Choroid plexus epithelial cell (primary cell): ENCODE measurements around the gene KRTAP5-8.
"Not testable (repeated sequence)": the region's sequence is repeated elsewhere in the genome, so short reads cannot be mapped to it uniquely, and the experiment has no call there.

Experiments
- DNase-seq: peaks from one replicate; pipeline ENCODE4 v3.0.0-alpha.2; 2010; ENCODE audit warnings: low read depth
- H3K4me3 ChIP-seq: 2 replicates; pipeline ENCODE4 v1.5.1; 2011; ENCODE audit warnings: low read depth, mild to moderate bottlenecking, control low read depth, low read length, moderate library complexity
- TF ChIP-seq, protein P1 (sequence below): conservative IDR thresholded peaks from 2 replicates; pipeline ENCODE4 v1.5.1; 2011; ENCODE audit warnings: low read depth, mild to moderate bottlenecking, control low read depth, inconsistent platforms, low read length, moderate library complexity

Gene KRTAP5-8

DNA sequence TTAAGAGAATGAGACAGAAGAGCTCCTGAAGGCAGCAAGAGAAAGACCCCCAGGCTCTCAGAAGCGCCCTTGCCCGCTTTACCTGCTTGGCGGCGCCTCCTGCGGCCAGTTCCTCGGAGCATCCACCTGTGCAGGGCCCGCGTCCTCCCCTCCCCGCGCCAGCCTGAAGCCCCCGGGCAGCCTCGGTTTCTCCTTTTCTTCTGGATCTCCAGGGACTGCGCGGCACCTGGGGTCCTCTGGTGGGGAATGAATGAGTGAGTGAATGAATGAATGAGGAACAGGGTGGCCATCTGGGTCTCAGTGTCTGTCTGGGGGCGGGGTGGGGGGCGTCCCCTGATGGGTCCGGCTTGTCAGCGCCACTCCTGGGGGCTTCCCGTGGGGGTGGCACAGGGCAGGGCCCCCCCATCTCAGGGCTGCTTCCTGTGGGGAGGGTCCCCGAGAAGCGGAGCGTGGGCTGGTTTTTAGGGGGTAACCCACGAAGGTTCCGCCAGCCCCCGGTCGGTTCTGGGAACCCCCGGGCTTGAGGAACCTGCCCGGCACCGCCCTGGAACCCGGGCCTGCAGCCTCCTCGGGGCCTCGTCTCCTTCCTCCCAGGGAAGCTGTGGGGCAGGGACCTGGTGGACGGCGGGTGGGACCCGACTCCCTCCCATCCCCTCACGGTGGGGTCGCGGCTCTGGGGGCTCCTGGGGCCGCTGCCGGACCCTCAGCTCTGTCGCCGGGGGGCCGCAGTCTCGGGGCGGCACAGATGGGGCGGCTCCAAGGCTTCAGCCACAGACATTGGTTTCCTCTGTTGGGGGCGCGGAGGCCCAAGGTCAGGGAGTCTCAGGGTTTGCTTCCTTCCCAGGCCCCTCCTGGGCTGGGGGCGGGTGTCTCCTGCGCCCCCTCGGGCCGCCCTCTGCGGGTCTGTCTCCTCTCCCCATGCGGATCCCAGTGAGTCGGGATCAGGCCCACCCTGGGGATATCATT is 19.0 kb upstream of the KRTAP5-8 start:
- DNase-seq = no peak
- no peak overlapping the region for H3K4me3 ChIP-seq
- TF ChIP-seq, protein P1, sequence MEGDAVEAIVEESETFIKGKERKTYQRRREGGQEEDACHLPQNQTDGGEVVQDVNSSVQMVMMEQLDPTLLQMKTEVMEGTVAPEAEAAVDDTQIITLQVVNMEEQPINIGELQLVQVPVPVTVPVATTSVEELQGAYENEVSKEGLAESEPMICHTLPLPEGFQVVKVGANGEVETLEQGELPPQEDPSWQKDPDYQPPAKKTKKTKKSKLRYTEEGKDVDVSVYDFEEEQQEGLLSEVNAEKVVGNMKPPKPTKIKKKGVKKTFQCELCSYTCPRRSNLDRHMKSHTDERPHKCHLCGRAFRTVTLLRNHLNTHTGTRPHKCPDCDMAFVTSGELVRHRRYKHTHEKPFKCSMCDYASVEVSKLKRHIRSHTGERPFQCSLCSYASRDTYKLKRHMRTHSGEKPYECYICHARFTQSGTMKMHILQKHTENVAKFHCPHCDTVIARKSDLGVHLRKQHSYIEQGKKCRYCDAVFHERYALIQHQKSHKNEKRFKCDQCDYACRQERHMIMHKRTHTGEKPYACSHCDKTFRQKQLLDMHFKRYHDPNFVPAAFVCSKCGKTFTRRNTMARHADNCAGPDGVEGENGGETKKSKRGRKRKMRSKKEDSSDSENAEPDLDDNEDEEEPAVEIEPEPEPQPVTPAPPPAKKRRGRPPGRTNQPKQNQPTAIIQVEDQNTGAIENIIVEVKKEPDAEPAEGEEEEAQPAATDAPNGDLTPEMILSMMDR = no peak

DNA sequence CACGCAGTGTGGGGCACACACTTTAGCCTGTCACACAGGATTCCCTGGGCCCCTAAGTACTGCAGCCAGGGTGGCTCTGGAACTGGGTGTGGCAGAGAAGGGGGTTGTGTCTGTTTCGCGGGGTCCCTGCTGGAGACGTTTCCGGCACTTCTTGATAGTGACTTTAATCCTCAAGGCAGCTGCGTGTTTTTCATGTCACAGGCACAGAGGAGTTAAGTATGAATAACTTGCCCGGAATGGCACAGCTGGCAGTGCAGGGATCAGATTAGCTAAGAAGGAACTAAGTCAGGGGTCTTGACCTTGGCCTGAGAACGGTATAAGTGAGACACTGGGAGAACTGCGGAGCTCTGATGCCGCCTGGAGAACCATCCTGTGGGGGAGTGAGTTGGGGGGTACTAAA is 18.3 kb upstream of the KRTAP5-8 start:
- no peak overlapping the region for H3K4me3 ChIP-seq
- no peak for DNase-seq
- TF ChIP-seq, protein P1 = no peak

DNA sequence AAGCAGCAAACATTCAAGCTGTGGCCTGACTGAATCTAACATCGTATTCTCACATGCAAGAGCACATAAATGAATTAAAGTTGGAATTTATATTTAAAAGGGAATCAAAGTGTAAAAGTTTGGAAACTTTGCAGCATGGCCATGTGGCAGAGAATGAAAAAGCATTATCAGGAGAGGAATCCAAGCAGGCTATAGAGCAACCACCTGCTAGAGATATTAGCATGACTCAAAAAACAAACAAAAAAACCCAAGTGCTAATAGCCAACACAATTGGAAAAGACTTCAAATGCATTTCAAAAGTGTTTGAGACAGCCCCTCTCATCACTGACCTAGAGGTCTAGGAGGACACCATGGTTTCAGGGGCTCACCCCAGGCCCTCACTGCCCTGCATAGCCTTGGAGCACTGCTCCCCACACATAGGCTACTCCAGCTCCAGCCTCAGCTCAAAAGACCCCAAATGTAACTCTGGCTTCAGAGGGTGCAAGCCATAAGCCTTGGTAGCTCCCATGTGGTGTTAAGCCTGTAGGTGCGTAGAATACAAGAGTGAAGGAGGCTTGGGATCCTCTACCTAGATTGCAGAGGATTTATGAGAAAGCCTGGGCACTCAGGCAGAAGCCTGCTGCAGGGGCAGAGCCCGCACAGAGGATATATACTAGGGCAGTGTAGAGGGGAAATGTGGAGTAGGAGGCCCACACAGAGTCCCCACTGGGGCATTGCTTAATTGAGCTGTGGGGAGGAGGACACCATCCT is 12.5 kb upstream of the KRTAP5-8 start:
- H3K4me3 ChIP-seq = no peak overlapping the region
- TF ChIP-seq, protein P1 = no peak
- DNase-seq = no peak

DNA sequence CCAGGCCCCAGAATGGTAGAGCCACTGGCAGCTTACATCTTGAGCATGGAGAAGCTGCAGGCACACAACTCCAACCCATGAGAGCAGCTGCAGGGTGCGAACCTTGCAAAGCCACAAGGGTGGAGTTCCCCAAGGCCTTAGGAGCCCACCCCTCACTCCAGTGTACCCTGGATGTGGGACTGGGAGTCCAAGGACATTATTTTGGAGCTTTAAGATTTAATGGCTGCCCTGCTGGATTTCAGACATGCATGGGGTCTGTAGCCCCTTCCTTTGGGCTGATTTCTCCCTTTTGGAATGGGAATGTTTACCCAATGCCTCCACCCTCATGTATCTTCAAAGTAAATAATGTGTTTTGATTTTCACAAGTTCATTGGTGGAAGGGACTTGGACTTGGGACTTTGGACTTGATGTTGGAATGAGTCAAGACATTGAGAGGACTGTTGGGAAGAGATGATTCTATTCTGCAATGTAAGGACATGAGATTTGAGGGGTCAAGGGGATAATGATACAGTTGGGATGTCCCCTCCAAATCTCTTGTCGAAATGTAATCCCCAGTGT is 11.8 kb upstream of the KRTAP5-8 start:
- TF ChIP-seq, protein P1 = no peak
- H3K4me3 ChIP-seq = no peak overlapping the region
- no peak for DNase-seq

DNA sequence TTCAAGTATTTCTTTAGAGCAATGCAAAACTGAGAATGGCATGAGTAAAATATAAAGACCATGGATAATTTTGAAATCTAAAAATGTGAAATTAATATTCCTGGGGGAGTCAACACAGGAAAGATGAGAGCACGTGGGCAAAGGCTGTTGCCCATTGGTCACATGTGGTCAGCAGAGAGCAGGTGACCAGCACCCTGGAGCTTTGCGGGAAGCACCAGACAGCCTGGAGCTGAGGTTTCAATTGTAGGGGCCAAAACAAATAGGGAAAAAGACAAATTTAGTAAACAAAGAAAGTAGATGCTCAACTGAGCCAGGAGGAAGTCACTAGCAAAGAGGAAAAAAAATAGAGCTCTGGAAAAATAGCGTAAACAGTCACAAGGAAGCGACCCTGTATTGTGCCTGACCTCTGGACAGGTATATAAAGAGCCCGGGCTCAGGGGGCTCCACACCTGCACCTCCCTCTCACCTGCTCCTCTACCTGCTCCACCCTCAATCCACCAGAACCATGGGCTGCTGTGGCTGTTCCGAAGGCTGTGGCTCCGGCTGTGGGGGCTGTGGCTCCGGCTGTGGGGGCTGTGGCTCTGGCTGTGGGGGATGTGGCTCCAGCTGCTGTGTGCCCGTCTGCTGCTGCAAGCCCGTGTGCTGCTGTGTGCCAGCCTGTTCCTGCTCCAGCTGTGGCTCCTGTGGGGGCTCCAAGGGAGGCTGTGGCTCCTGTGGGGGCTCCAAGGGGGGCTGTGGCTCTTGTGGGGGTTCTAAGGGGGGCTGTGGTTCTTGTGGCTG is 10.8 kb upstream of the KRTAP5-8 start, which contains the start of gene KRTAP5-7:
Gene KRTAP5-7, plus strand, starts transcription at position 472 of the 780 bp plus-strand sequence. Its CDS starts 34 bp downstream, at position 506.
- H3K4me3 ChIP-seq, DNase-seq: not testable (repeated sequence)

DNA sequence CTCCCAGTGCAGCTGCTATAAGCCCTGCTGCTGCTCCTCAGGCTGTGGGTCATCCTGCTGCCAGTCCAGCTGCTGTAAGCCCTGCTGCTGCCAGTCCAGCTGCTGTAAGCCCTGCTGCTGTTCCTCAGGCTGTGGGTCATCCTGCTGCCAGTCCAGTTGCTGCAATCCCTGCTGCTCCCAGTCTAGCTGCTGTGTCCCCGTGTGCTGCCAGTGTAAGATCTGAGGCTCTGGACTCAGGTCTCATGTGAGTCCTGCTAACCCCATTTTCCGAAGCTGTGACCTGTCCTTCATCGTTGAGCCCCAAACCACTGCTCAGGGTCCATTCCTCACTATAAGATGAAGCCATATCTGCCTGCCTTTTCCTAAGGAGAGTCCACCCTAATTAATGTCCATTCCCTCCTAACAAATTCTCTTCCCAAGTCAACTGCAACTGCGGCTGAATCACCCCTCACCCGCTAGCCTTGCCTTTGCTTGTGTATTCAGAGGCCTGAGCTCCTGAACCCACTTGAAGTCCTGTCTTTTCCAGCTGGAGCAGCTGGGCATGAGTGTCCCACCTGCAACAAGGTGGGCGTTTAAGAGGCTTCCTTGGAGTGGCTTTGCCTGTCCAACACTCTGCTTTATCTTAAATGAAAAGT is 10.1 kb upstream of the KRTAP5-8 start:
- TF ChIP-seq, protein P1 = no peak
- no peak overlapping the region for H3K4me3 ChIP-seq
- no peak for DNase-seq
